ENCODE results near the gene MCM9.
A peak's percentile ranks its signal among the peaks of the same experiment; 100 is the strongest.
"Not testable (repeated sequence)": the region's sequence is repeated elsewhere in the genome, so short reads cannot be mapped to it uniquely, and the experiment has no call there.

The MCM9 gene

GRCh38 chr6:118796548-118796947, 138.4 kb downstream of the MCM9 start:
- TF ChIP-seq CTCF (IDR thresholded peaks at IDR 0.05; ENCODE audit: low read depth, low read length, poor library complexity, severe bottlenecking), result peak; percentile 22
- H3K79me2 ChIP-seq (ENCODE audit: control insufficient read depth, low read length); H3K36me3 ChIP-seq (ENCODE audit: control insufficient read depth, low read length); H3K27ac ChIP-seq (ENCODE audit: low read depth, low read length); H3K9me2 ChIP-seq (replicated peaks; ENCODE audit: control insufficient read depth, low read length); H4K20me1 ChIP-seq (ENCODE audit: control insufficient read depth, insufficient read depth, low read depth, low read length); H3K9me3 ChIP-seq (ENCODE audit: control insufficient read depth, insufficient read depth, low read length); H3K4me3 ChIP-seq (ENCODE audit: low read length); H3K27me3 ChIP-seq (ENCODE audit: control insufficient read depth, low read length); H3F3A ChIP-seq (ENCODE audit: control insufficient read depth, insufficient read depth): not testable (repeated sequence)
- peak overlapping the region; percentile 19; the same call in 1 of the 2 replicates for H3K4me2 ChIP-seq (ENCODE audit: low read length)
- H3K4me1 ChIP-seq (ENCODE audit: control insufficient read depth, low read length), result peaks cover 12% of the 10 kb centered on the region

- H3F3A ChIP-seq (ENCODE audit: control insufficient read depth, insufficient read depth), result no peaks in the 10 kb centered on the region
- no peak overlapping the region for H3K4me3 ChIP-seq (ENCODE audit: low read length)
- H3K4me2 ChIP-seq (ENCODE audit: low read length), result no peak overlapping the region
- H3K4me1 ChIP-seq (ENCODE audit: control insufficient read depth, low read length), result 0 out of 2 replicates have a peak, but pooled peaks cover 3% of the 10 kb centered on the region
- no peaks in the 10 kb centered on the region for H4K20me1 ChIP-seq (ENCODE audit: control insufficient read depth, insufficient read depth, low read depth, low read length)
- H3K79me2 ChIP-seq (ENCODE audit: control insufficient read depth, low read length), result no peaks in the 10 kb centered on the region
- H3K9me2 ChIP-seq (replicated peaks; ENCODE audit: control insufficient read depth, low read length), result no peaks in the 10 kb centered on the region
- H3K9me3 ChIP-seq (ENCODE audit: control insufficient read depth, insufficient read depth, low read length), result no peaks in the 10 kb centered on the region
- H3K27me3 ChIP-seq (ENCODE audit: control insufficient read depth, low read length), result no peaks in the 10 kb centered on the region
- TF ChIP-seq EZH2phosphoT487 (IDR thresholded peaks at IDR 0.05; ENCODE audit: borderline replicate concordance, low read length), result no peak
- TF ChIP-seq CTCF (IDR thresholded peaks at IDR 0.05; ENCODE audit: low read depth, low read length, poor library complexity, severe bottlenecking), result no peak
- H3K36me3 ChIP-seq (ENCODE audit: control insufficient read depth, low read length), result no peaks in the 10 kb centered on the region
- no peak overlapping the region for H3K27ac ChIP-seq (ENCODE audit: low read depth, low read length)
Observed at GRCh38 chr6:118791499-118791898, 143.5 kb downstream of the MCM9 start.

- H3F3A ChIP-seq (ENCODE audit: control insufficient read depth, insufficient read depth), result no peaks in the 10 kb centered on the region
- H3K27ac ChIP-seq (ENCODE audit: low read depth, low read length), result no peak overlapping the region
- no peaks in the 10 kb centered on the region for H3K9me3 ChIP-seq (ENCODE audit: control insufficient read depth, insufficient read depth, low read length)
- H3K9me2 ChIP-seq (replicated peaks; ENCODE audit: control insufficient read depth, low read length), result no peaks in the 10 kb centered on the region
- no peaks in the 10 kb centered on the region for H3K4me1 ChIP-seq (ENCODE audit: control insufficient read depth, low read length)
- no peak overlapping the region for H3K4me2 ChIP-seq (ENCODE audit: low read length)
- no peaks in the 10 kb centered on the region for H3K36me3 ChIP-seq (ENCODE audit: control insufficient read depth, low read length)
- H3K27me3 ChIP-seq (ENCODE audit: control insufficient read depth, low read length), result no peaks in the 10 kb centered on the region
- no peak overlapping the region for H3K4me3 ChIP-seq (ENCODE audit: low read length)
- no peak for TF ChIP-seq EZH2phosphoT487 (IDR thresholded peaks at IDR 0.05; ENCODE audit: borderline replicate concordance, low read length)
- no peak for TF ChIP-seq CTCF (IDR thresholded peaks at IDR 0.05; ENCODE audit: low read depth, low read length, poor library complexity, severe bottlenecking)
- H4K20me1 ChIP-seq (ENCODE audit: control insufficient read depth, insufficient read depth, low read depth, low read length), result no peaks in the 10 kb centered on the region
- no peaks in the 10 kb centered on the region for H3K79me2 ChIP-seq (ENCODE audit: control insufficient read depth, low read length)
Observed at GRCh38 chr6:118789954-118790353, 145.0 kb downstream of the MCM9 start.

GRCh38 chr6:118789419-118789818, 145.5 kb downstream of the MCM9 start:
- Histone ChIP-seq H3K79me2 (ENCODE audit: control insufficient read depth, low read length) (no peaks in the 10 kb centered on the region), H3K27me3 (ENCODE audit: control insufficient read depth, low read length) (no peaks in the 10 kb centered on the region), H3K9me3 (ENCODE audit: control insufficient read depth, insufficient read depth, low read length) (no peaks in the 10 kb centered on the region), H3K36me3 (ENCODE audit: control insufficient read depth, low read length) (no peaks in the 10 kb centered on the region), H3K4me1 (ENCODE audit: control insufficient read depth, low read length) (no peaks in the 10 kb centered on the region), H3K4me2 (ENCODE audit: low read length) (no peak overlapping the region), H3K4me3 (ENCODE audit: low read length) (no peak overlapping the region), H3K9me2 (replicated peaks; ENCODE audit: control insufficient read depth, low read length) (no peaks in the 10 kb centered on the region), H3F3A (ENCODE audit: control insufficient read depth, insufficient read depth) (no peaks in the 10 kb centered on the region), H3K27ac (ENCODE audit: low read depth, low read length) (no peak overlapping the region), H4K20me1 (ENCODE audit: control insufficient read depth, insufficient read depth, low read depth, low read length) (no peaks in the 10 kb centered on the region)
- TF ChIP-seq EZH2phosphoT487 (IDR thresholded peaks at IDR 0.05; ENCODE audit: borderline replicate concordance, low read length) (no peak), CTCF (IDR thresholded peaks at IDR 0.05; ENCODE audit: low read depth, low read length, poor library complexity, severe bottlenecking) (no peak)
